Glutamatergic neuron (in vitro differentiated cells): ENCODE data around the gene ABHD6. TPM values are rescaled to one million over a fixed set of nuclear protein-coding genes. Genes with fewer than 3 reads are reported as not detected.

Experiments
- DNase-seq: peaks from one replicate; pipeline ENCODE4 v3.0.0; 2022
- H3K27ac Mint-ChIP-seq: one replicate; pipeline ENCODE4 v1.8.0; 2020; ENCODE audit warnings: mild to moderate bottlenecking, mixed read lengths, inconsistent platforms; ENCODE audit not compliant: unreplicated experiment
- H3K27me3 Mint-ChIP-seq: one replicate; pipeline ENCODE4 v1.8.0; 2020; ENCODE audit warnings: mild to moderate bottlenecking, moderate library complexity, mixed read lengths, inconsistent platforms; ENCODE audit not compliant: unreplicated experiment
- H3K36me3 Mint-ChIP-seq: one replicate; pipeline ENCODE4 v1.8.0; 2020; ENCODE audit warnings: mild to moderate bottlenecking, mixed read lengths, inconsistent platforms; ENCODE audit not compliant: unreplicated experiment
- H3K4me1 Mint-ChIP-seq: one replicate; pipeline ENCODE4 v1.8.0; 2020; ENCODE audit warnings: mild to moderate bottlenecking, low read depth, mixed read lengths, inconsistent platforms; ENCODE audit not compliant: unreplicated experiment
- H3K4me3 Mint-ChIP-seq: one replicate; pipeline ENCODE4 v1.8.0; 2020; ENCODE audit warnings: mild to moderate bottlenecking, mixed read lengths, inconsistent platforms; ENCODE audit not compliant: unreplicated experiment
- H3K9me3 Mint-ChIP-seq: one replicate; pipeline ENCODE4 v1.8.0; 2020; ENCODE audit warnings: mild to moderate bottlenecking, moderate library complexity, mixed read lengths, inconsistent platforms; ENCODE audit not compliant: unreplicated experiment
- CTCF ChIP-seq: fragments of 200-600 bp; sonication (generic); IDR thresholded peaks from one replicate; pipeline ENCODE4 v1.5.0; 2021; ENCODE audit not compliant: partially characterized antibody, unreplicated experiment
- total RNA-seq: library from RNA; stranded (reverse); fragmentation: NEBNext Ultra II Directional; extraction: Animal tissue kit (Norgen Biotek cat#: 25700); gene quantifications from one replicate; pipeline ENCODE4 v1.2.1, GENCODE V29; 2021; ENCODE audit not compliant: unreplicated experiment

Gene ABHD6
- total RNA-seq, 1 donor from 2014 or later = 46.0 TPM

DNA sequence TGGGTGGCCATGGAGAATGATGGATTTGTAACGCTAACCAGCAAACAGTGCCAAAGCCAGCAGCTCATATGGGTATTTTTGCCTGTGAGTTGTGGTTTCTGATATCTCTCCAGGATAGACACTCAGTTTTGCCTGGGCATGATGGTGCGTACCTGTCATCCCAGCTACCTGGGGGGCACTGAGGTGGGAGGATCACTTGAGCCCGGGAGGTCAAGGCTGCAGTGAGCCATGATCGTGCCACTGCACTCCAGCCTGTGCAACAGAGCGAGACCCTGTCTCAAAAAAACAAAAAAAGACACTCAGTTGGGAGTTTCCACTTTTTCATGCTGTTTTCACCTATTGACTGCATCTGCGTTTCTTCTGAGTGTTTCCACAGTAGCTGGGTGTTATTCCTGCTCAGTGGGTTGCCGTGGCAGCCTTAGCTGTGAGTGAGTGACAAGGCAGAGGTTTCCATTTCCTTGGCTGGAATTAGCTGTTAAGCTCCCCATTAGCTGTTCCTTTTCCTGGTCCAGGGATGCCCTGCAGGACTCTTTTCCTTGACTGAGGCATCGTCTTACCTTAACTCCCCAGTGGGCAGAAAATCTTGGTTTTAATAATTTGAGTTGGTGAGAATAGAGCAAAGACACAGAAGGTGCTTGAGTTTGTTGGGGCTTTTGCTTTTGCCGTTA, 54.2 kb downstream of the ABHD6 start:
- Mint-ChIP-seq H3K27me3 (peaks cover 6% of the 10 kb centered on the region), H3K4me3 (no peak overlapping the region), H3K9me3 (peaks cover 9% of the 10 kb centered on the region), H3K27ac (no peak overlapping the region), H3K4me1 (no peaks in the 10 kb centered on the region), H3K36me3 (peaks cover 35% of the 10 kb centered on the region)
- no peak for DNase-seq
- TF ChIP-seq CTCF = no peak

DNA sequence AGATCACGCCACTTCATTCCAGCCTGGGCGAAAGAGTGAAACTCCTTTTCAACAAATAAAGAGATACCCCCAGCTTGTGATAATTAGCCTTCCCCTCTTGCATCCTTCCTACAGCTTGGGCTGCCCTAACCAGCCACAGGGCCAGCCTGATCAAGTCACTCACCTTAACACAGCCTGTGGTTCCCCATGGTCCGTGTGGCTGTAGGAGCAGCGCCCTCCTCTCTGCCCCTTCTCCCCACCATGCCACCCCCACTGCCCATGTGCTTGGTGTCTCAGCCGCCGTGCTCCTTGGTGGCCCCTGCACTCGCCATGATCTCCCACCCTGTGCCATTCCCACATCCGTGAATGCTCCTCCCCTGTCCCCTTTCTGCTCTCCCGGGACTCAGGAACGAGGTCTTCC, 55.3 kb downstream of the ABHD6 start:
- DNase-seq = no peak
- H3K4me1 Mint-ChIP-seq = no peaks in the 10 kb centered on the region
- H3K4me3 Mint-ChIP-seq = no peak overlapping the region
- H3K27me3 Mint-ChIP-seq = peaks cover 6% of the 10 kb centered on the region
- TF ChIP-seq CTCF = no peak
- peaks cover 33% of the 10 kb centered on the region for H3K36me3 Mint-ChIP-seq
- no peak overlapping the region for H3K27ac Mint-ChIP-seq
- H3K9me3 Mint-ChIP-seq = peaks cover 9% of the 10 kb centered on the region

GRCh38 chr3:58293516-58293915, 55.9 kb downstream of the ABHD6 start:
- DNase-seq = no peak
- Mint-ChIP-seq H3K4me3 (no peak overlapping the region), H3K4me1 (peaks cover 5% of the 10 kb centered on the region), H3K27ac (no peak overlapping the region), H3K36me3 (peaks cover 26% of the 10 kb centered on the region), H3K27me3 (peaks cover 6% of the 10 kb centered on the region), H3K9me3 (peaks cover 8% of the 10 kb centered on the region)
- TF ChIP-seq CTCF = no peak

DNA sequence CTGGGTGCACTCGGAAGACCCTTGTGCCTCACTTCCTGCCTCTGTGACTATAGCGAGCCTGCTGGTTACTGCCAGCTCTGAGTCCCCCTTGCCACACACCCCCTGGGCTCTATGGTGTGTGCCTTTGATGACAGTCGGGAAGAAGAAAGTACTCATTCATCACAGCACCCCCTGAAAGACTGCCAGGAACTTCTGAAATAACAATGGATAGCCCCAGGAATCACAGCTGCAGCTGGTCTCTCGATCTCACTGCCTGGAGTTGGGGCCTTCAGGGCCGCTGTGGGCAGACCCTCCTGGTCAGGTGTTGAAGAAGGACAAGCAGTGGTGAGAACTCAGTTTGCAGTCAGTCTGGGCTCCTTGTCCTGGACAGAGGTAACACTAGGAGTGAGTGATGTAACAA, 58.7 kb downstream of the ABHD6 start:
- H3K4me1 Mint-ChIP-seq = peaks cover 10% of the 10 kb centered on the region
- peaks cover 6% of the 10 kb centered on the region for H3K27me3 Mint-ChIP-seq
- no peak overlapping the region for H3K4me3 Mint-ChIP-seq
- no peak for TF ChIP-seq CTCF
- H3K27ac Mint-ChIP-seq = no peak overlapping the region
- peaks cover 3% of the 10 kb centered on the region for H3K9me3 Mint-ChIP-seq
- no peak for DNase-seq
- H3K36me3 Mint-ChIP-seq = peaks cover 25% of the 10 kb centered on the region

DNA sequence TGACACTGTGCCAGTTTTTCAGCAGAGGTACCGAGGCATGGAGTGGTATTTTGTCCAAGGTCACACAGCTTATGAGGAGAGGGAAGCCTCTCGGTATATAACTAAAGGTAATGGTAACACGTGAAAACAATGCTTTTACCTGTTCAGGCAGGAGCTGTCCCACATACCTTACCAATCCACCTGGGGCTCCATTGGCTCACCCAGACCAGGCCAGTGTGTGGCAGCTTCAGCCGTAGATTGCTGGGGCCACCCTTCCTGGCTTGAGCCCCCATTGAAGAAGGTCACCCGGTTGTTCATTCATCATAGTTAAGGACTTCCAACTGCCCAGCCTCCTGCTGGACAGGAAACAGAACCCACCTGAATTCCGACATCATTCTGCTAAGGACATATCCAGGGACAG, 59.3 kb downstream of the ABHD6 start:
- no peak for TF ChIP-seq CTCF
- no peak overlapping the region for H3K4me3 Mint-ChIP-seq
- no peak for DNase-seq
- H3K9me3 Mint-ChIP-seq = no peaks in the 10 kb centered on the region
- H3K27ac Mint-ChIP-seq = no peak overlapping the region
- peaks cover 26% of the 10 kb centered on the region for H3K36me3 Mint-ChIP-seq
- H3K4me1 Mint-ChIP-seq = peaks cover 10% of the 10 kb centered on the region
- peaks cover 2% of the 10 kb centered on the region for H3K27me3 Mint-ChIP-seq
